ENCODE data around the gene BABAM1. TPM values are rescaled to one million over a fixed set of nuclear protein-coding genes. Genes with fewer than 3 reads are reported as not detected.

The BABAM1 gene
- total and polyA plus RNA-seq, 10 of the 15 experiments (the other 5 are each of a cell fraction or from before 2014, with no cell fraction given): 11.9 to 154 (median 103) TPM

DNA sequence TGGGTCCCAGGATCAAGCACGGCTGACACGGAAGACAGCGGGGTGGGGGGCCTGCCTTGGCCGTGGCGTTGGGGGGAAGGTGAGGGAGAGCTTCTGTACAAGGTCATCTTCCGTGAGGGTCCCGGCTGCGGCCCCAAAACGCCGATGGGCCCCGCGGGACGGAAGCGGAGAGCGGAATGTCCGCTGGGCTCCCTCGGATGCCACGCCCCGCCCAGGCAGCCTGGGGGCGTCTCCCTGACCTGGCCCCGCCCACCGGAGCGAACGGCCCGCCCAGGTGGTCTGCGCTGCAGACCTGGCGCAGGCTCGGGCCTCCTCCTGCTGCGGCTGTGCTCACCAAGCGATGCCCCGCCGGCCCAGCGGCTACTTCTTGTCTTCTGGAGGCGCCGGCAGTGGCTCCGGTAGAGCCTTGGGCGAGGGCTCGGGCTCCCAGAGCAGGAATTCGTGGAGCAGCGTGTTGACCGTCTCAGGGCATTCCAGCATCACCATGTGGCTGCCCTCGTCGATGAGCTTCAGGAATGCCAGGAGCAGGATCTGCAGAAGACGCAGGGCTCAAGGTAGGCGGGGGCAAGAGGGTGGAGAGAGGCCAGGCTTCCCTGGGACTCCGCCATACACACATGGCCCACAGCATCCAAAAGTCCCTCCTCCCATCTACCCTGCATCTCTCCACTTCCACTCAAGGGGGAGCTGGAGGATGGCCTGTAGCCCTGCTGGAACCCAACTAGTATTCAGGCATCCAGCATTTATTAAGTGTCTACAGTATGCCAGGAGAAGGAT, 25.2 kb downstream of the BABAM1 start (continued):
- TF ChIP-seq EZH2 (IDR thresholded peaks at IDR 0.05; ENCODE audit: borderline replicate concordance, control insufficient read depth, low read depth, low read length) (no peak), SREBF1 (IDR thresholded peaks at IDR 0.05; ENCODE audit: low read length) (no peak), MTA3 (IDR thresholded peaks at IDR 0.05; ENCODE audit: borderline replicate concordance, low read length) (no peak), CEBPB (IDR thresholded peaks at IDR 0.05; ENCODE audit: borderline replicate concordance in 1 of 2, low read depth in 2 of 2, low read length in 2 of 2) (no peak), YBX1 (IDR thresholded peaks at IDR 0.05) (no peak), NFYB (IDR thresholded peaks at IDR 0.05; ENCODE audit: insufficient read depth, low read depth, low read length) (no peak), CREM (IDR thresholded peaks at IDR 0.05; ENCODE audit: low read depth) (0 out of 2 replicates have a peak, but pooled peaks have one; percentile 15), IKZF1 (conservative IDR thresholded peaks at IDR 0.05) (peak; percentile 58), SIN3A (IDR thresholded peaks at IDR 0.05; ENCODE audit: low read depth, low read length) (no peak), HDAC6 (IDR thresholded peaks at IDR 0.05; ENCODE audit: unreplicated experiment) (no peak), SPI1 (IDR thresholded peaks at IDR 0.05; ENCODE audit: borderline replicate concordance, insufficient read depth, low read depth, low read length) (no peak), TAF1 (IDR thresholded peaks at IDR 0.05; ENCODE audit: borderline replicate concordance, low read depth, low read length) (0 out of 2 replicates have a peak, but pooled peaks have one; percentile 9), BRCA1 (IDR thresholded peaks at IDR 0.05; ENCODE audit: low read depth, low read length) (no peak), ZNF274 (IDR thresholded peaks at IDR 0.05; ENCODE audit: insufficient read depth, insufficient read length) (no peak), CHD1 (IDR thresholded peaks at IDR 0.05; ENCODE audit: low read depth, low read length) (no peak), MEF2B (IDR thresholded peaks at IDR 0.05; ENCODE audit: partially characterized antibody, poor library complexity, severe bottlenecking) (no peak), POLR2AphosphoS2 (IDR thresholded peaks at IDR 0.05; ENCODE audit: low read depth, low read length) (0 out of 2 replicates have a peak, but pooled peaks have one; percentile 56), ASH2L (IDR thresholded peaks at IDR 0.05; ENCODE audit: borderline replicate concordance, low read depth) (no peak)
- TF ChIP-seq, protein P1, sequence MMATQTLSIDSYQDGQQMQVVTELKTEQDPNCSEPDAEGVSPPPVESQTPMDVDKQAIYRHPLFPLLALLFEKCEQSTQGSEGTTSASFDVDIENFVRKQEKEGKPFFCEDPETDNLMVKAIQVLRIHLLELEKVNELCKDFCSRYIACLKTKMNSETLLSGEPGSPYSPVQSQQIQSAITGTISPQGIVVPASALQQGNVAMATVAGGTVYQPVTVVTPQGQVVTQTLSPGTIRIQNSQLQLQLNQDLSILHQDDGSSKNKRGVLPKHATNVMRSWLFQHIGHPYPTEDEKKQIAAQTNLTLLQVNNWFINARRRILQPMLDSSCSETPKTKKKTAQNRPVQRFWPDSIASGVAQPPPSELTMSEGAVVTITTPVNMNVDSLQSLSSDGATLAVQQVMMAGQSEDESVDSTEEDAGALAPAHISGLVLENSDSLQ (IDR thresholded peaks at IDR 0.05): no peak
- TF ChIP-seq, protein P2, sequence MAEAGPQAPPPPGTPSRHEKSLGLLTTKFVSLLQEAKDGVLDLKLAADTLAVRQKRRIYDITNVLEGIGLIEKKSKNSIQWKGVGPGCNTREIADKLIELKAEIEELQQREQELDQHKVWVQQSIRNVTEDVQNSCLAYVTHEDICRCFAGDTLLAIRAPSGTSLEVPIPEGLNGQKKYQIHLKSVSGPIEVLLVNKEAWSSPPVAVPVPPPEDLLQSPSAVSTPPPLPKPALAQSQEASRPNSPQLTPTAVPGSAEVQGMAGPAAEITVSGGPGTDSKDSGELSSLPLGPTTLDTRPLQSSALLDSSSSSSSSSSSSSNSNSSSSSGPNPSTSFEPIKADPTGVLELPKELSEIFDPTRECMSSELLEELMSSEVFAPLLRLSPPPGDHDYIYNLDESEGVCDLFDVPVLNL (IDR thresholded peaks at IDR 0.05; ENCODE audit: low read depth, low read length): no peak
- TF ChIP-seq, protein P3, sequence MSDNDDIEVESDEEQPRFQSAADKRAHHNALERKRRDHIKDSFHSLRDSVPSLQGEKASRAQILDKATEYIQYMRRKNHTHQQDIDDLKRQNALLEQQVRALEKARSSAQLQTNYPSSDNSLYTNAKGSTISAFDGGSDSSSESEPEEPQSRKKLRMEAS (IDR thresholded peaks at IDR 0.05; ENCODE audit: low read depth, low read length): peak; percentile 41; the same call in 1 of the 2 replicates
- TF ChIP-seq, protein P4, sequence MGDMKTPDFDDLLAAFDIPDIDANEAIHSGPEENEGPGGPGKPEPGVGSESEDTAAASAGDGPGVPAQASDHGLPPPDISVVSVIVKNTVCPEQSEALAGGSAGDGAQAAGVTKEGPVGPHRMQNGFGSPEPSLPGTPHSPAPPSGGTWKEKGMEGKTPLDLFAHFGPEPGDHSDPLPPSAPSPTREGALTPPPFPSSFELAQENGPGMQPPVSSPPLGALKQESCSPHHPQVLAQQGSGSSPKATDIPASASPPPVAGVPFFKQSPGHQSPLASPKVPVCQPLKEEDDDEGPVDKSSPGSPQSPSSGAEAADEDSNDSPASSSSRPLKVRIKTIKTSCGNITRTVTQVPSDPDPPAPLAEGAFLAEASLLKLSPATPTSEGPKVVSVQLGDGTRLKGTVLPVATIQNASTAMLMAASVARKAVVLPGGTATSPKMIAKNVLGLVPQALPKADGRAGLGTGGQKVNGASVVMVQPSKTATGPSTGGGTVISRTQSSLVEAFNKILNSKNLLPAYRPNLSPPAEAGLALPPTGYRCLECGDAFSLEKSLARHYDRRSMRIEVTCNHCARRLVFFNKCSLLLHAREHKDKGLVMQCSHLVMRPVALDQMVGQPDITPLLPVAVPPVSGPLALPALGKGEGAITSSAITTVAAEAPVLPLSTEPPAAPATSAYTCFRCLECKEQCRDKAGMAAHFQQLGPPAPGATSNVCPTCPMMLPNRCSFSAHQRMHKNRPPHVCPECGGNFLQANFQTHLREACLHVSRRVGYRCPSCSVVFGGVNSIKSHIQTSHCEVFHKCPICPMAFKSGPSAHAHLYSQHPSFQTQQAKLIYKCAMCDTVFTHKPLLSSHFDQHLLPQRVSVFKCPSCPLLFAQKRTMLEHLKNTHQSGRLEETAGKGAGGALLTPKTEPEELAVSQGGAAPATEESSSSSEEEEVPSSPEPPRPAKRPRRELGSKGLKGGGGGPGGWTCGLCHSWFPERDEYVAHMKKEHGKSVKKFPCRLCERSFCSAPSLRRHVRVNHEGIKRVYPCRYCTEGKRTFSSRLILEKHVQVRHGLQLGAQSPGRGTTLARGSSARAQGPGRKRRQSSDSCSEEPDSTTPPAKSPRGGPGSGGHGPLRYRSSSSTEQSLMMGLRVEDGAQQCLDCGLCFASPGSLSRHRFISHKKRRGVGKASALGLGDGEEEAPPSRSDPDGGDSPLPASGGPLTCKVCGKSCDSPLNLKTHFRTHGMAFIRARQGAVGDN (IDR thresholded peaks at IDR 0.05): no peak

Measured in GM12878 (cell line).